Naive thymus-derived CD4-positive, alpha-beta T cell (primary cell): ENCODE data around the gene UFM1. TPM values are rescaled to one million over a fixed set of nuclear protein-coding genes. Genes with fewer than 3 reads are reported as not detected.
"Not testable (repeated sequence)": the region's sequence is repeated elsewhere in the genome, so short reads cannot be mapped to it uniquely, and the experiment has no call there.

Source experiments
- ATAC-seq: fragments of 150-1000 bp; cut with Tn5 transposase; 2 replicates; pipeline ENCODE4 v1.10.0; 2021; ENCODE audit warnings: mild to moderate bottlenecking, moderate library complexity
- CTCF ChIA-PET: fragments of 350-600 bp; sonication (Branson Sonifier 250); formaldehyde crosslinking; loops from one replicate; lab custom pipeline; 2021; ENCODE audit warnings: antibody characterized with exemption; lab: Charles Lee
- POLR2A ChIA-PET: fragments of 350-600 bp; sonication (Branson Sonifier 250); formaldehyde crosslinking; loops from one replicate; lab custom pipeline; 2021; ENCODE audit warnings: antibody characterized with exemption, inconsistent platforms; lab: Charles Lee
- DNase-seq, 9 donors: peaks; one replicate each; pipeline versions ENCODE4 v3.0.0 to v3.0.0-alpha.2; 2020 to 2022; ENCODE audit warnings: mixed read lengths in 1 of 9
- H3K27ac ChIP-seq: one replicate; pipeline ENCODE4 v1.7.0; 2013; ENCODE audit warnings: mild to moderate bottlenecking, low read depth, low read length, moderate library complexity
- H3K27me3 ChIP-seq, 2 donors: one replicate each; pipeline ENCODE4 v1.7.0; 2013; ENCODE audit warnings: low read length in 2 of 2, mild to moderate bottlenecking in 2 of 2, moderate library complexity in 2 of 2; ENCODE audit not compliant: control insufficient read depth in 2 of 2, insufficient read depth in 2 of 2
- H3K36me3 ChIP-seq, 3 experiments: 1 replicate in 2 of 3; 2 replicates in 1 of 3; pipeline ENCODE4 v1.7.0; 2013; ENCODE audit warnings: low read length in 3 of 3, mild to moderate bottlenecking in 3 of 3, moderate library complexity in 1 of 3; ENCODE audit not compliant: insufficient read depth in 3 of 3, control insufficient read depth in 2 of 3
- H3K4me1 ChIP-seq, 2 donors: one replicate each; pipeline ENCODE4 v1.7.0; 2013; ENCODE audit warnings: low read length in 2 of 2, mild to moderate bottlenecking in 2 of 2, moderate library complexity in 1 of 2; ENCODE audit not compliant: control insufficient read depth in 2 of 2, insufficient read depth in 2 of 2
- H3K4me3 ChIP-seq: 2 replicates; pipeline ENCODE4 v1.7.0; 2013; ENCODE audit warnings: mild to moderate bottlenecking, low read length
- H3K9me3 ChIP-seq, 3 experiments: 1 replicate in 2 of 3; 2 replicates in 1 of 3; pipeline ENCODE4 v1.7.0; 2013; ENCODE audit warnings: low read length in 3 of 3; ENCODE audit not compliant: control insufficient read depth in 2 of 3
- H3K27ac Mint-ChIP-seq, 9 donors: one replicate each; pipeline ENCODE4 v1.8.0; 2020 to 2022; ENCODE audit warnings: mixed read lengths in 9 of 9, mild to moderate bottlenecking in 8 of 9, moderate library complexity in 5 of 9, inconsistent platforms in 2 of 9
- H3K27me3 Mint-ChIP-seq, 5 donors: one replicate each; pipeline ENCODE4 v1.8.0; 2021 to 2022; ENCODE audit warnings: mixed read lengths in 5 of 5, mild to moderate bottlenecking in 1 of 5
- H3K36me3 Mint-ChIP-seq, 5 donors: one replicate each; pipeline ENCODE4 v1.8.0; 2020 to 2022; ENCODE audit warnings: mixed read lengths in 5 of 5, mild to moderate bottlenecking in 3 of 5, inconsistent platforms in 1 of 5
- H3K4me1 Mint-ChIP-seq, 7 donors: one replicate each; pipeline ENCODE4 v1.8.0; 2020 to 2022; ENCODE audit warnings: mixed read lengths in 7 of 7, mild to moderate bottlenecking in 3 of 7, inconsistent platforms in 1 of 7
- H3K4me3 Mint-ChIP-seq, 10 donors: one replicate each; pipeline ENCODE4 v1.8.0; 2020 to 2022; ENCODE audit warnings: mild to moderate bottlenecking in 10 of 10, mixed read lengths in 10 of 10, moderate library complexity in 6 of 10, inconsistent platforms in 2 of 10
- H3K9me3 Mint-ChIP-seq, 11 donors: one replicate each; pipeline ENCODE4 v1.8.0; 2020 to 2022; ENCODE audit warnings: mixed read lengths in 11 of 11, mild to moderate bottlenecking in 4 of 11, inconsistent platforms in 1 of 11, moderate library complexity in 1 of 11
- intact Hi-C, 2 donors: fragments of 100-400 bp; cut with micrococcal nuclease; formaldehyde crosslinking; loops; one replicate each; pipeline ENCODE4 v1.15.1; 2023
- polyA plus RNA-seq, 2 donors: library from polyadenylated mRNA; unstranded; fragments of 300-500 nt; fragmentation: Illumina TruSeq; gene quantifications; one replicate each; pipeline ENCODE4 v1.2.3, GENCODE V29; 2021
- total RNA-seq, 6 experiments: library from RNA in 5 of 6; stranded (reverse) in 5 of 6; gene quantifications; 1 replicate in 5 of 6; 2 replicates in 1 of 6; pipeline ENCODE4 v1.2.3 and lab custom pipeline; 2021 to 2026

UFM1 gene
- total and polyA plus RNA-seq, 7 experiments from 2014 or later = 43.6 to 75.5 (median 64.2) TPM

- Histone ChIP-seq H3K27me3 (no peaks in the 10 kb centered on the region), H3K27ac (no peak overlapping the region), H3K4me1 (no peaks in the 10 kb centered on the region), H3K9me3 (no peaks in the 10 kb centered on the region), H3K36me3 (peaks cover 4 to 33% (median 10%) of the 10 kb centered on the region in 3 experiments), H3K4me3 (no peak overlapping the region)
- H3K36me3 Mint-ChIP-seq = peaks cover 0 to 37% (median 28%) of the 10 kb centered on the region in 5 donors
- DNase-seq (no peak), ATAC-seq (peak; percentile 18)
- H3K9me3 Mint-ChIP-seq = no peaks in the 10 kb centered on the region
- intact Hi-C loops = no loop called here
- no peak overlapping the region for H3K4me3 Mint-ChIP-seq
- H3K4me1 Mint-ChIP-seq = peaks cover 0 to 10% (median 4%) of the 10 kb centered on the region in 7 donors
- ChIA-PET CTCF (no interaction called here), POLR2A (no interaction called here)
- H3K27me3 Mint-ChIP-seq = no peaks in the 10 kb centered on the region
- H3K27ac Mint-ChIP-seq = peak overlapping the region in 3 of 9 donors; percentile 9 to 64 (median 46)
These were observed 12.1 kb downstream of the UFM1 start for GRCh38 chr13:38361542-38362262.

GRCh38 chr13:38363219-38363618, 13.6 kb downstream of the UFM1 start:
- Histone ChIP-seq H3K36me3 (peaks cover 4 to 33% (median 5%) of the 10 kb centered on the region in 3 experiments), H3K27me3 (no peaks in the 10 kb centered on the region), H3K27ac (no peak overlapping the region), H3K4me1 (no peaks in the 10 kb centered on the region), H3K4me3 (no peak overlapping the region), H3K9me3 (no peaks in the 10 kb centered on the region)
- POLR2A ChIA-PET = no interaction called here
- CTCF ChIA-PET = no interaction called here
- no peaks in the 10 kb centered on the region for H3K9me3 Mint-ChIP-seq
- DNase-seq (no peak), ATAC-seq (no peak)
- intact Hi-C loops = no loop called here
- no peaks in the 10 kb centered on the region for H3K27me3 Mint-ChIP-seq
- peaks cover 0 to 37% (median 28%) of the 10 kb centered on the region in 5 donors for H3K36me3 Mint-ChIP-seq
- no peak overlapping the region for H3K4me3 Mint-ChIP-seq
- peaks cover 0 to 6% (median 0%) of the 10 kb centered on the region in 7 donors for H3K4me1 Mint-ChIP-seq
- no peak overlapping the region for H3K27ac Mint-ChIP-seq

GRCh38 chr13:38363746-38364145, 14.1 kb downstream of the UFM1 start:
- H3K4me1 ChIP-seq, H3K27me3 Mint-ChIP-seq, H3K4me3 ChIP-seq, POLR2A ChIA-PET, ATAC-seq, H3K9me3 Mint-ChIP-seq, H3K27ac ChIP-seq, H3K4me3 Mint-ChIP-seq, H3K27me3 ChIP-seq, H3K4me1 Mint-ChIP-seq, CTCF ChIA-PET, DNase-seq, intact Hi-C loops, H3K9me3 ChIP-seq, H3K27ac Mint-ChIP-seq: not testable (repeated sequence)
- H3K36me3 ChIP-seq = peaks cover 4 to 30% (median 5%) of the 10 kb centered on the region in 3 experiments
- H3K36me3 Mint-ChIP-seq = peaks cover 0 to 33% (median 28%) of the 10 kb centered on the region in 5 donors

GRCh38 chr13:38365661-38366060, 16.0 kb downstream of the UFM1 start:
- Histone ChIP-seq H3K27ac (no peak overlapping the region), H3K4me1 (no peaks in the 10 kb centered on the region), H3K36me3 (peaks cover 4 to 18% (median 5%) of the 10 kb centered on the region in 3 experiments), H3K4me3 (no peak overlapping the region), H3K9me3 (no peaks in the 10 kb centered on the region), H3K27me3 (no peaks in the 10 kb centered on the region)
- ATAC-seq (no peak), DNase-seq (no peak)
- Mint-ChIP-seq H3K4me1 (peaks cover 0 to 3% (median 0%) of the 10 kb centered on the region in 7 donors), H3K9me3 (no peaks in the 10 kb centered on the region), H3K4me3 (no peak overlapping the region), H3K27ac (no peak overlapping the region), H3K27me3 (peaks cover 0 to 5% (median 0%) of the 10 kb centered on the region in 5 donors), H3K36me3 (peaks cover 0 to 27% (median 23%) of the 10 kb centered on the region in 5 donors)
- intact Hi-C loops = no loop called here
- ChIA-PET CTCF (no interaction called here), POLR2A (no interaction called here)

- ATAC-seq = no peak
- no peak for DNase-seq
- Histone ChIP-seq H3K27ac (no peak overlapping the region), H3K27me3 (no peaks in the 10 kb centered on the region), H3K4me3 (no peak overlapping the region), H3K9me3 (no peaks in the 10 kb centered on the region), H3K4me1 (no peaks in the 10 kb centered on the region), H3K36me3 (peaks cover 0 to 6% (median 0%) of the 10 kb centered on the region in 3 experiments)
- intact Hi-C loops = no loop called here
- ChIA-PET POLR2A (no interaction called here), CTCF (no interaction called here)
- no peaks in the 10 kb centered on the region for H3K4me1 Mint-ChIP-seq
- H3K4me3 Mint-ChIP-seq = no peak overlapping the region
- no peak overlapping the region for H3K27ac Mint-ChIP-seq
- H3K9me3 Mint-ChIP-seq = peaks cover 0 to 11% (median 0%) of the 10 kb centered on the region in 11 donors
- peaks cover 0 to 16% (median 11%) of the 10 kb centered on the region in 5 donors for H3K36me3 Mint-ChIP-seq
- peaks cover 7 to 16% (median 13%) of the 10 kb centered on the region in 5 donors for H3K27me3 Mint-ChIP-seq
These were observed 17.4 kb downstream of the UFM1 start for GRCh38 chr13:38366954-38367645.

GRCh38 chr13:38369058-38369457, 19.4 kb downstream of the UFM1 start:
- H3K27ac Mint-ChIP-seq = no peak overlapping the region
- no peak for DNase-seq
- ATAC-seq = no peak
- intact Hi-C loops = no loop called here
- Histone ChIP-seq H3K4me3 (no peak overlapping the region), H3K9me3 (no peaks in the 10 kb centered on the region), H3K27ac (no peak overlapping the region), H3K36me3 (no peaks in the 10 kb centered on the region), H3K27me3 (no peaks in the 10 kb centered on the region), H3K4me1 (no peaks in the 10 kb centered on the region)
- H3K27me3 Mint-ChIP-seq = peaks cover 7 to 29% (median 24%) of the 10 kb centered on the region in 5 donors
- no peaks in the 10 kb centered on the region for H3K4me1 Mint-ChIP-seq
- no peak overlapping the region for H3K4me3 Mint-ChIP-seq
- peaks cover 0 to 17% (median 2%) of the 10 kb centered on the region in 11 donors for H3K9me3 Mint-ChIP-seq
- CTCF ChIA-PET = no interaction called here
- POLR2A ChIA-PET = no interaction called here
- H3K36me3 Mint-ChIP-seq = peaks cover 0 to 5% (median 0%) of the 10 kb centered on the region in 5 donors
